ENCODE data around the gene DERL3. TPM values are rescaled to one million over a fixed set of nuclear protein-coding genes. Genes with fewer than 3 reads are reported as not detected.

DERL3 gene
- total and polyA plus RNA-seq, 2 of the 13 experiments (the other 11 are each of a cell fraction or from before 2014, with no cell fraction given): not detected

DNA sequence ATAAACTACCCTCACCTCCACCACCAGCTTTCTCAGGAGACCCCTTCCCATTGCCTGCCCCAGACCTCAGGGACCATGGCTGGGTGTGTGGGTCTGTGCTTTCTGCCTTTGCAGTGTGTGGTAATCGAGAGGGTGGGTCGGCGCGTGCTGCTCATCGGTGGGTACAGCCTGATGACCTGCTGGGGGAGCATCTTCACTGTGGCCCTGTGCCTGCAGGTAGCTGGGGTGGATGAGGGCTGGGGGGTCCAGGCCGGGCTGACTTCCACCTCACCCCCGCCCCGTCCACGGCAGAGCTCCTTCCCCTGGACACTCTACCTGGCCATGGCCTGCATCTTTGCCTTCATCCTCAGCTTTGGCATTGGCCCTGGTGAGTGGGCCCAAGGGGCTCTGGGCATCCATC lies 44.9 kb upstream of the DERL3 start:
- FAIRE-seq: no peak
- in situ Hi-C loops (cut with HindIII; ENCODE audit: extremely low pct_ligation_motif_present, low pct_unique_long_range_greater_than_20kb): no loop called here
- no peak overlapping the region for H3K27ac ChIP-seq (ENCODE audit: extremely low read length, insufficient read depth, low read length)
- peaks cover 35% of the 10 kb centered on the region for H3K4me1 ChIP-seq (ENCODE audit: insufficient read depth, low read length)
- H3K9ac ChIP-seq (ENCODE audit: insufficient read depth, low read depth, low read length): no peak overlapping the region
- POLR2A ChIA-PET: no interaction called here
- intact Hi-C loops (cut with micrococcal nuclease; ENCODE audit: unreplicated experiment): no loop called here
- H3K36me3 ChIP-seq (replicated peaks in 1 of 2; ENCODE audit: control insufficient read depth in 1 of 2, insufficient read depth in 2 of 2, low read length in 2 of 2): peaks cover 2 to 5% of the 10 kb centered on the region in 2 experiments; a peak in 1 of 5 replicates
- BruUV-seq (replicated peaks): no TSS peak
- WGBS (ENCODE audit: low lambda C conversion rate): 100% methylated on average over 1 of the region's 9 CpGs
- CTCF ChIA-PET (ENCODE audit: low intra/inter-chr PET ratio, low total read pairs): no interaction called here
- H3K4me2 ChIP-seq (ENCODE audit: low read depth, low read length): no peak overlapping the region
- no peaks in the 10 kb centered on the region for H3K27me3 ChIP-seq (ENCODE audit: control insufficient read depth in 1 of 2, insufficient read depth in 2 of 2, low read length in 2 of 2)
- H4K20me1 ChIP-seq (ENCODE audit: insufficient read depth, low read length): no peaks in the 10 kb centered on the region
- H2AFZ ChIP-seq (ENCODE audit: low read length): no peak overlapping the region
- H3K4me3 ChIP-seq (replicated peaks in 1 of 3; ENCODE audit: insufficient read depth in 1 of 3, low read depth in 2 of 3, low read length in 3 of 3): no peak overlapping the region
- no peak for ATAC-seq
- H3K79me2 ChIP-seq (ENCODE audit: insufficient read depth, low read length): no peaks in the 10 kb centered on the region
- DNase-seq (ENCODE audit: low spot score): no peak
- H3K9me3 ChIP-seq (ENCODE audit: low read length): no peaks in the 10 kb centered on the region
- TF ChIP-seq HOXA7 (CRISPR knock-in tag; IDR thresholded peaks at IDR 0.05) (no peak), NCOR1 (IDR thresholded peaks at IDR 0.05; ENCODE audit: borderline replicate concordance, low read length) (no peak), ETV6 (CRISPR knock-in tag; conservative IDR thresholded peaks at IDR 0.05) (no peak), FOXK2 (IDR thresholded peaks at IDR 0.05) (no peak), MED1 (CRISPR knock-in tag; IDR thresholded peaks at IDR 0.05) (no peak), ESRRA (CRISPR knock-in tag; IDR thresholded peaks at IDR 0.05; ENCODE audit: low read depth) (no peak), ZFP90 (CRISPR knock-in tag; IDR thresholded peaks at IDR 0.05; ENCODE audit: borderline replicate concordance) (no peak), SAP130 (CRISPR knock-in tag; IDR thresholded peaks at IDR 0.05; ENCODE audit: low read depth) (no peak), DNMT1 (CRISPR knock-in tag; IDR thresholded peaks at IDR 0.05) (no peak), PATZ1 (CRISPR knock-in tag; IDR thresholded peaks at IDR 0.05) (no peak), ZNF282 (IDR thresholded peaks at IDR 0.05; ENCODE audit: partially characterized antibody) (no peak), TEAD2 (CRISPR knock-in tag; IDR thresholded peaks at IDR 0.05) (no peak), PHF21A (CRISPR knock-in tag; IDR thresholded peaks at IDR 0.05) (no peak), ZNF800 (CRISPR knock-in tag; IDR thresholded peaks at IDR 0.05) (no peak)
- TF ChIP-seq, protein P1, sequence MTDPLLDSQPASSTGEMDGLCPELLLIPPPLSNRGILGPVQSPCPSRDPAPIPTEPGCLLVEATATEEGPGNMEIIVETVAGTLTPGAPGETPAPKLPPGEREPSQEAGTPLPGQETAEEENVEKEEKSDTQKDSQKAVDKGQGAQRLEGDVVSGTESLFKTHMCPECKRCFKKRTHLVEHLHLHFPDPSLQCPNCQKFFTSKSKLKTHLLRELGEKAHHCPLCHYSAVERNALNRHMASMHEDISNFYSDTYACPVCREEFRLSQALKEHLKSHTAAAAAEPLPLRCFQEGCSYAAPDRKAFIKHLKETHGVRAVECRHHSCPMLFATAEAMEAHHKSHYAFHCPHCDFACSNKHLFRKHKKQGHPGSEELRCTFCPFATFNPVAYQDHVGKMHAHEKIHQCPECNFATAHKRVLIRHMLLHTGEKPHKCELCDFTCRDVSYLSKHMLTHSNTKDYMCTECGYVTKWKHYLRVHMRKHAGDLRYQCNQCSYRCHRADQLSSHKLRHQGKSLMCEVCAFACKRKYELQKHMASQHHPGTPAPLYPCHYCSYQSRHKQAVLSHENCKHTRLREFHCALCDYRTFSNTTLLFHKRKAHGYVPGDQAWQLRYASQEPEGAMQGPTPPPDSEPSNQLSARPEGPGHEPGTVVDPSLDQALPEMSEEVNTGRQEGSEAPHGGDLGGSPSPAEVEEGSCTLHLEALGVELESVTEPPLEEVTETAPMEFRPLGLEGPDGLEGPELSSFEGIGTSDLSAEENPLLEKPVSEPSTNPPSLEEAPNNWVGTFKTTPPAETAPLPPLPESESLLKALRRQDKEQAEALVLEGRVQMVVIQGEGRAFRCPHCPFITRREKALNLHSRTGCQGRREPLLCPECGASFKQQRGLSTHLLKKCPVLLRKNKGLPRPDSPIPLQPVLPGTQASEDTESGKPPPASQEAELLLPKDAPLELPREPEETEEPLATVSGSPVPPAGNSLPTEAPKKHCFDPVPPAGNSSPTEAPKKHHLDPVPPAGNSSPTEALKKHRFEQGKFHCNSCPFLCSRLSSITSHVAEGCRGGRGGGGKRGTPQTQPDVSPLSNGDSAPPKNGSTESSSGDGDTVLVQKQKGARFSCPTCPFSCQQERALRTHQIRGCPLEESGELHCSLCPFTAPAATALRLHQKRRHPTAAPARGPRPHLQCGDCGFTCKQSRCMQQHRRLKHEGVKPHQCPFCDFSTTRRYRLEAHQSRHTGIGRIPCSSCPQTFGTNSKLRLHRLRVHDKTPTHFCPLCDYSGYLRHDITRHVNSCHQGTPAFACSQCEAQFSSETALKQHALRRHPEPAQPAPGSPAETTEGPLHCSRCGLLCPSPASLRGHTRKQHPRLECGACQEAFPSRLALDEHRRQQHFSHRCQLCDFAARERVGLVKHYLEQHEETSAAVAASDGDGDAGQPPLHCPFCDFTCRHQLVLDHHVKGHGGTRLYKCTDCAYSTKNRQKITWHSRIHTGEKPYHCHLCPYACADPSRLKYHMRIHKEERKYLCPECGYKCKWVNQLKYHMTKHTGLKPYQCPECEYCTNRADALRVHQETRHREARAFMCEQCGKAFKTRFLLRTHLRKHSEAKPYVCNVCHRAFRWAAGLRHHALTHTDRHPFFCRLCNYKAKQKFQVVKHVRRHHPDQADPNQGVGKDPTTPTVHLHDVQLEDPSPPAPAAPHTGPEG (CRISPR knock-in tag; IDR thresholded peaks at IDR 0.05): no peak
- TF ChIP-seq, protein P2, sequence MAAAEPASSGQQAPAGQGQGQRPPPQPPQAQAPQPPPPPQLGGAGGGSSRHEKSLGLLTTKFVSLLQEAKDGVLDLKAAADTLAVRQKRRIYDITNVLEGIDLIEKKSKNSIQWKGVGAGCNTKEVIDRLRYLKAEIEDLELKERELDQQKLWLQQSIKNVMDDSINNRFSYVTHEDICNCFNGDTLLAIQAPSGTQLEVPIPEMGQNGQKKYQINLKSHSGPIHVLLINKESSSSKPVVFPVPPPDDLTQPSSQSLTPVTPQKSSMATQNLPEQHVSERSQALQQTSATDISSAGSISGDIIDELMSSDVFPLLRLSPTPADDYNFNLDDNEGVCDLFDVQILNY (CRISPR knock-in tag; conservative IDR thresholded peaks at IDR 0.05): no peak
